IMR-90 (cell line): ENCODE results near the gene GUCY2C. TPM values are rescaled to one million over a fixed set of nuclear protein-coding genes. Genes with fewer than 3 reads are reported as not detected.

ENCODE experiments used
- ATAC-seq: fragments of 200-7000 bp; cut with Tn5 transposase; 2 replicates; pipeline ENCODE4 v1.9.1; 2020; ENCODE audit warnings: low read depth, mild to moderate bottlenecking, moderate library complexity
- BruUV-seq: library from RNA; stranded (reverse); fragments of 400-500 nt; replicated peaks from 2 replicates; lab custom pipeline; 2021; lab: Mats Ljungman, UMichigan
- CTCF ChIA-PET: fragments of 300-600 bp; formaldehyde crosslinking; extraction: SDS; loops from one replicate; lab custom pipeline; 2021; ENCODE audit warnings: antibody characterized with exemption; lab: Yijun Ruan, JAX
- POLR2A ChIA-PET: fragments of 300-600 bp; sonication (Branson Sonifier 250); formaldehyde crosslinking; loops from one replicate; lab custom pipeline; 2022; ENCODE audit warnings: antibody characterized with exemption; ENCODE audit not compliant: unreplicated experiment; lab: Charles Lee
- DNase-seq: peaks from one replicate; pipeline ENCODE4 v3.0.0; 2013
- H2AFZ ChIP-seq: replicated peaks from 2 replicates; pipeline ENCODE3; 2013; ENCODE audit warnings: low read length, mild to moderate bottlenecking; ENCODE audit not compliant: poor library complexity
- H2AK5ac ChIP-seq: 2 replicates; pipeline ENCODE4 v1.6.1; 2013; ENCODE audit warnings: low read depth, low read length, inconsistent platforms
- H2AK9ac ChIP-seq: replicated peaks from 2 replicates; pipeline ENCODE3; 2013; ENCODE audit warnings: mild to moderate bottlenecking, low read depth, low read length, moderate library complexity; ENCODE audit not compliant: poor library complexity
- H2BK120ac ChIP-seq: 2 replicates; pipeline ENCODE4 v1.6.1; 2013; ENCODE audit warnings: low read depth, low read length, inconsistent platforms
- H2BK15ac ChIP-seq: 3 replicates; pipeline ENCODE4 v1.6.1; 2013; ENCODE audit warnings: low read depth, low read length, inconsistent platforms
- H2BK20ac ChIP-seq: 2 replicates; pipeline ENCODE4 v1.6.1; 2013; ENCODE audit warnings: low read depth, mild to moderate bottlenecking, inconsistent platforms, low read length, moderate library complexity
- H2BK5ac ChIP-seq: 2 replicates; pipeline ENCODE4 v1.6.1; 2013; ENCODE audit warnings: mild to moderate bottlenecking, low read depth, low read length, inconsistent platforms; ENCODE audit not compliant: poor library complexity, severe bottlenecking
- H3K14ac ChIP-seq: replicated peaks from 2 replicates; pipeline ENCODE4 v1.6.1; 2013; ENCODE audit warnings: low read depth, low read length, inconsistent platforms
- H3K18ac ChIP-seq: 2 replicates; pipeline ENCODE4 v1.6.1; 2013; ENCODE audit warnings: low read depth, low read length, control low read depth
- H3K23ac ChIP-seq: 2 replicates; pipeline ENCODE4 v1.6.1; 2013; ENCODE audit warnings: low read depth, low read length, inconsistent platforms
- H3K27ac ChIP-seq: 2 replicates; pipeline ENCODE4 v1.5.1; 2013; ENCODE audit warnings: mild to moderate bottlenecking, control low read depth, low read length; ENCODE audit not compliant: insufficient read depth
- H3K27me3 ChIP-seq: 2 replicates; pipeline ENCODE4 v1.6.1; 2013; ENCODE audit warnings: low read length; ENCODE audit not compliant: control insufficient read depth, insufficient read depth
- H3K36me3 ChIP-seq: 2 replicates; pipeline ENCODE4 v1.6.1; 2013; ENCODE audit warnings: low read length, mixed read lengths; ENCODE audit not compliant: control insufficient read depth, insufficient read depth
- H3K4ac ChIP-seq: 2 replicates; pipeline ENCODE4 v1.6.1; 2013; ENCODE audit warnings: low read depth, low read length, inconsistent platforms
- H3K4me1 ChIP-seq: 2 replicates; pipeline ENCODE4 v1.6.1; 2013; ENCODE audit warnings: low read length, mixed read lengths; ENCODE audit not compliant: control insufficient read depth, insufficient read depth
- H3K4me2 ChIP-seq: 2 replicates; pipeline ENCODE4 v1.6.1; 2013; ENCODE audit warnings: low read depth, mild to moderate bottlenecking, control low read depth, low read length, moderate library complexity
- H3K4me3 ChIP-seq: 2 replicates; pipeline ENCODE4 v1.5.1; 2013; ENCODE audit warnings: low read depth, mild to moderate bottlenecking, control low read depth, low read length, moderate library complexity; ENCODE audit not compliant: insufficient read depth
- H3K56ac ChIP-seq: 2 replicates; pipeline ENCODE4 v1.6.1; 2013; ENCODE audit warnings: low read length, inconsistent platforms; ENCODE audit not compliant: insufficient read depth; ENCODE audit errors: extremely low read depth
- H3K79me1 ChIP-seq, 2 experiments: 2 replicates each; pipeline ENCODE4 v1.6.1; 2013; ENCODE audit warnings: low read length in 2 of 2, inconsistent platforms in 1 of 2, low read depth in 1 of 2
- H3K9ac ChIP-seq: 2 replicates; pipeline ENCODE4 v1.6.1; 2013; ENCODE audit warnings: low read depth, low read length, control low read depth
- H3K9me1 ChIP-seq: 2 replicates; pipeline ENCODE4 v1.6.1; 2013; ENCODE audit warnings: low read length, inconsistent platforms; ENCODE audit not compliant: insufficient read depth
- H3K9me3 ChIP-seq: 2 replicates; pipeline ENCODE4 v1.6.1; 2013; ENCODE audit warnings: low read length; ENCODE audit not compliant: control insufficient read depth, insufficient read depth
- H4K20me1 ChIP-seq: 2 replicates; pipeline ENCODE4 v1.6.1; 2013; ENCODE audit warnings: low read length, inconsistent platforms; ENCODE audit not compliant: insufficient read depth
- H4K5ac ChIP-seq: 2 replicates; pipeline ENCODE4 v1.6.1; 2013; ENCODE audit warnings: mild to moderate bottlenecking, low read depth, low read length, control low read depth
- H4K8ac ChIP-seq, 2 experiments: 2 replicates each; pipeline ENCODE4 v1.6.1; 2013; ENCODE audit warnings: low read depth in 2 of 2, low read length in 2 of 2, control low read depth in 1 of 2, inconsistent platforms in 1 of 2
- H4K91ac ChIP-seq: 2 replicates; pipeline ENCODE4 v1.6.1; 2013; ENCODE audit warnings: low read depth, low read length, inconsistent platforms; ENCODE audit not compliant: insufficient read depth
- CHD1 ChIP-seq: IDR thresholded peaks from 2 replicates; pipeline ENCODE4 v1.6.1; 2012; ENCODE audit warnings: low read depth, low read length, improper control_type of control experiment
- CTCF ChIP-seq: conservative IDR thresholded peaks from 2 replicates; pipeline ENCODE4 v1.5.1; 2012; ENCODE audit warnings: mild to moderate bottlenecking, low read depth, low read length, improper control_type of control experiment
- ELK1 ChIP-seq: fragments of 150-350 bp; IDR thresholded peaks from 2 replicates; pipeline ENCODE4 v1.6.1; 2016; ENCODE audit warnings: low read depth, mild to moderate bottlenecking, low read length, moderate library complexity, borderline replicate concordance
- FOS ChIP-seq: fragments of 150-350 bp; IDR thresholded peaks from 2 replicates; pipeline ENCODE4 v1.6.1; 2016; ENCODE audit warnings: low read depth, low read length
- POLR2A ChIP-seq: IDR thresholded peaks from 2 replicates; pipeline ENCODE4 v1.6.1; 2012; ENCODE audit warnings: mild to moderate bottlenecking, low read depth, low read length
- RAD21 ChIP-seq: IDR thresholded peaks from 2 replicates; pipeline ENCODE4 v1.6.1; 2012; ENCODE audit warnings: low read length, improper control_type of control experiment
- SMC3 ChIP-seq: fragments of 150-350 bp; IDR thresholded peaks from 2 replicates; pipeline ENCODE4 v1.6.1; 2016; ENCODE audit warnings: low read depth, mild to moderate bottlenecking, antibody characterized with exemption, low read length, moderate library complexity
- USF2 ChIP-seq: fragments of 150-350 bp; IDR thresholded peaks from 2 replicates; pipeline ENCODE4 v1.6.1; 2017; ENCODE audit warnings: mild to moderate bottlenecking, antibody characterized with exemption, low read length, low read depth
- WGBS, 2 experiments: methylation state at CpG; one replicate each; pipeline versions ENCODE4 v1.1.5 to v1.1.7; 2013; ENCODE audit warnings: missing lambda C conversion rate in 2 of 2; ENCODE audit not compliant: insufficient read length in 1 of 2; ENCODE audit errors: extremely low coverage in 2 of 2; 5-methylcytosine and 5-hydroxymethylcytosine counted together
- dilution Hi-C: fragments of 300-500 bp; cut with HindIII; formaldehyde crosslinking; loops from one replicate; pipeline ENCODE4 v1.14.3; 2018; ENCODE audit warnings: low sequenced_read_pairs; ENCODE audit not compliant: unreplicated experiment
- in situ Hi-C: fragments of 300-500 bp; cut with MboI; formaldehyde crosslinking; loops from 3 replicates; pipeline ENCODE4 v1.14.3; 2019; ENCODE audit warnings: low sequenced_read_pairs, inconsistent platforms, mixed read lengths
- intact Hi-C: fragments of 100-400 bp; cut with micrococcal nuclease; formaldehyde crosslinking; loops from 2 replicates; pipeline ENCODE4 v1.10.0; 2022
- polyA plus RNA-seq, 3 experiments: library from polyadenylated mRNA; depleted of rRNA; stranded (reverse); fragments of >200 nt; gene quantifications; 2 replicates each; pipeline ENCODE4 v1.2.3, GENCODE V29; 2012; ENCODE audit warnings: low replicate concordance in 1 of 3
- total RNA-seq: library from RNA; depleted of rRNA; stranded (reverse); fragments of >200 nt; gene quantifications from 2 replicates; pipeline ENCODE4 v1.2.3, GENCODE V29; 2012

Gene GUCY2C
- total and polyA plus RNA-seq, 2 of the 4 experiments (the other 2 are of a cell fraction), result not detected

- TF ChIP-seq CTCF, result no peak
- no peak for TF ChIP-seq POLR2A
These were observed 132.0 kb downstream of the GUCY2C start (continued) for GRCh38 chr12:14564336-14564959.

GRCh38 chr12:14563046-14563445 lies 133.4 kb downstream of the GUCY2C start:
- no peak for TF ChIP-seq FOS
- no peak for TF ChIP-seq CHD1
- no peak for TF ChIP-seq USF2
- no peak for TF ChIP-seq ELK1
- TF ChIP-seq SMC3, result no peak
- no peak for TF ChIP-seq RAD21
- dilution Hi-C loops, result no loop called here
- Histone ChIP-seq H4K91ac (no peak overlapping the region), H2BK5ac (no peak overlapping the region), H3K27me3 (no peaks in the 10 kb centered on the region; the same call in 1 of the 2 replicates), H2AK5ac (no peak overlapping the region), H2AFZ (no peak overlapping the region), H3K4me2 (no peak overlapping the region), H2AK9ac (no peak overlapping the region), H3K9me1 (no peaks in the 10 kb centered on the region), H3K36me3 (no peaks in the 10 kb centered on the region), H3K23ac (no peak overlapping the region), H3K4me1 (no peaks in the 10 kb centered on the region), H4K20me1 (no peaks in the 10 kb centered on the region), H3K56ac (no peak overlapping the region), H3K9me3 (no peaks in the 10 kb centered on the region), H2BK15ac (no peak overlapping the region), H2BK20ac (no peak overlapping the region), H3K18ac (no peak overlapping the region), H3K9ac (no peak overlapping the region), H4K8ac (no peak overlapping the region), H3K4me3 (no peak overlapping the region), H3K27ac (no peak overlapping the region), H4K5ac (no peak overlapping the region), H3K4ac (no peak overlapping the region), H3K79me1 (no peaks in the 10 kb centered on the region), H2BK120ac (no peak overlapping the region), H3K14ac (no peak overlapping the region)
- intact Hi-C loops, result no loop called here
- WGBS, 2 experiments, result no CpG with 5 or more reads among the region's 4 CpGs
- ATAC-seq (no peak), DNase-seq (no peak)
- in situ Hi-C loops, result no loop called here
- ChIA-PET POLR2A (no interaction called here), CTCF (interaction anchor here (0.7 kb wide), 1 partner anchor 8 kb away, joined by 4 read pairs; no protein-coding TSS in a partner anchor)
- no TSS peak for BruUV-seq
